Mammary epithelial cell (primary cell): Measurements from ENCODE around the gene MAPT.

Source experiments
- CTCF ChIP-seq, 2 donors: IDR thresholded peaks in 1 of 2; conservative IDR thresholded peaks in 1 of 2; 2 replicates each; pipeline ENCODE4 v1.5.1; 2011 to 2012; ENCODE audit warnings: inconsistent platforms in 2 of 2, low read length in 2 of 2, mild to moderate bottlenecking in 2 of 2, control low read depth in 1 of 2, low read depth in 1 of 2; ENCODE audit not compliant: insufficient read depth in 1 of 2; ENCODE audit errors: extremely low read depth in 1 of 2
- EZH2 ChIP-seq: IDR thresholded peaks from 2 replicates; pipeline ENCODE4 v1.6.1; 2012; ENCODE audit warnings: low read length, inconsistent platforms, borderline replicate concordance

GRCh38 chr17:45949755-45950320 is 55.5 kb downstream of the MAPT start:
- TF ChIP-seq CTCF (conservative IDR thresholded peaks at IDR 0.05 in 1 of 2, IDR thresholded peaks at IDR 0.05 in 1 of 2; ENCODE audit: extremely low read depth in 1 of 2, insufficient read depth in 1 of 2, low read depth in 1 of 2, low read length in 2 of 2) = no peak
- no peak for TF ChIP-seq EZH2
